ENCODE results near the gene OR2J2.
"Not testable (repeated sequence)": the region's sequence is repeated elsewhere in the genome, so short reads cannot be mapped to it uniquely, and the experiment has no call there.

The OR2J2 gene

GRCh38 chr6:29170607-29171006 lies at the start of gene OR2J2:
Gene OR2J2 (plus strand): TSS chr6:29170907. CDS start chr6:29173636, 2,729 bp downstream.
- not testable (repeated sequence) for DNase-seq

DNA sequence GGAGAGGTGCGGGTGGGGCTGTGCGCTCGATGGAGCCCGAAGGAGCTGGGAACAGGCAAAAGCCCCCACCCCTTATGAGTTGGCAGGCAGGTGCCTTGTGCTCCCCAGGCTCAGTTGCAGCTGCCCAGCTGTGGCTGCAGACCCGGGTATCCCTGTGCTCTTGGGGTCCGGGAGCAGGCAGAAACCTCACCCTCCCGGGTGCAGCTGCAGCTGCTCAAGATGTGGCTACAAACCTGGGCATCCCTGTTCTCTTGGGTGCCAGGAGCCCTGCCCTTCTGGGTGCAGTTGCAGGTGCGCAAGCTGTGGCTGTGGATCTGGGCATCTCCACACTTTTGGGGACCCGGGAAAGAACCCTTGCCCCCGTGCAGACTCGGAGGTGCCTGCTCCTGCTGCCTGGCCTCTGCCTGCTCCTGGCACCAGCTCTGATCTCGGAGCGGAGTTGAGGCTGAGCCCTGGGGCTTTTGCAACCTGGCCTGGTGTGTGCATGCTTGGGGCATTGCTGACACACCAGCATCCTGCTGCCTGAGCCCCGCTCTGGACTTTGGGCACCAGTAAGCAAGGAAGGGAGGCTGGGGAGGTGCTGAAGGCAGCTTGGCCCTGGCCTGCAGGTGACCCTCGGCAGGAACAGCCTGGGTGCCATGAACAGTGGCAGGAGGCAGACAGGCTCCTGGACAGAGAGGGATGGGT lies 41.2 kb upstream of the OR2J2 start:
- DNase-seq = no peak

GRCh38 chr6:29130644-29131043 lies 40.1 kb upstream of the OR2J2 start:
- DNase-seq = no peak

GRCh38 chr6:29131691-29132090 lies 39.0 kb upstream of the OR2J2 start:
- DNase-seq = no peak

GRCh38 chr6:29137724-29138123 lies 33.0 kb upstream of the OR2J2 start:
- no peak for DNase-seq

DNA sequence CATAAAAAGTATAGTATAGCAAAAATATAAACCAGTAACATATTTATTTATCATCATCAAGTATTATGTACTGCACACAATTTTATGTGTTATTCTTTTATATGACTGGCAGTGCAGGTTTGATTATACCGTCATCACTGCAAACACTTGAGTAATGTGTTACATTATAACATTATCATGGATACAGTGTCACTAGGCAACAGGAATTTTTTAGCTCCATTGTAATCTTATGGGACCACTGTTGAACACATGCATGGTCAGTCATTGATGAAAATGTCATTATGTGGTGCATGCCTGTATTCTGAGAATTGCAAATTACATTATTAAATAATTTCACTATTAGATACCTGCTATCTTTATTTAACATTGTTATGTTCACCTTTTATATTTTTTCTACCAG lies 29.1 kb upstream of the OR2J2 start:
- DNase-seq = no peak

GRCh38 chr6:29142309-29142708 lies 28.4 kb upstream of the OR2J2 start:
- no peak for DNase-seq

GRCh38 chr6:29146179-29146578 lies 24.5 kb upstream of the OR2J2 start:
- DNase-seq = no peak

GRCh38 chr6:29147074-29147473 lies 23.6 kb upstream of the OR2J2 start:
- DNase-seq = no peak

DNA sequence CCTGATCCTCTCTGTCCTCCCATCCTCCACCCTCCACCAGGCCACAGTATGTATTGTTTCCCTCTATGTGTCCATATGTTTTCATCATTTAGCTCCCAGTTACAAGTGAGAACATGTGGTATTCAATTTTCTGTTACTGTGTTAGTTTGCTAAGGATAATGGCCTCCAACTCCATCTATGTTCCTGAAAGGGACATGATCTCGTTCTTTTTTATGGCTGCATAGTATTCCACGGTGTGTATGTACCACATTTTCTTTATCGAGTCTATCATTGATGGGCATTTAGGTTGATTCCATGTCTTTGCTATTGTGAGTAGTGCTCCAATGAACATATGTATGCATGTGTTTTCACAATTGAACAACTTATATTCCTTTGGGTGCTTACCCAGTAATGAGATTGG lies 21.3 kb upstream of the OR2J2 start:
- DNase-seq = not testable (repeated sequence)

- no peak for DNase-seq
Observed at GRCh38 chr6:29153083-29153482, 17.6 kb upstream of the OR2J2 start.

DNA sequence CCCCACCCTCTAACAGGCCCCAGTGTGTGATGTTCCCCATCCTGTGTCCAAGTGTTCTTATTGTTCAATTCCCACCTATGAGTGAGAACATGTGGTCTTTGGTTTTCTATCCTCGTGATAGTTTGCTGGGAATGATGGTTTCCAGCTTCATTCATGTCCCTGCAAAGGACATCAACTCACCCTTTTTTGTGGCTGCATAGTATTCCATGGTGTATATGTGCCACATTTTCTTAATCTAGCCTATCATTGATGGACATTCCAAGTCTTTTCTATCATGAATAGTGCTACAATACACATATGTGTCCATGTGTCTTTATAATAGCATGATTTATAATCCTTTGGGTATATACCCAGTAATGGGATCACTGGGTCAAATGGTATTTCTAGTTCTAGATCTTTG lies 15.5 kb upstream of the OR2J2 start:
- not testable (repeated sequence) for DNase-seq

DNA sequence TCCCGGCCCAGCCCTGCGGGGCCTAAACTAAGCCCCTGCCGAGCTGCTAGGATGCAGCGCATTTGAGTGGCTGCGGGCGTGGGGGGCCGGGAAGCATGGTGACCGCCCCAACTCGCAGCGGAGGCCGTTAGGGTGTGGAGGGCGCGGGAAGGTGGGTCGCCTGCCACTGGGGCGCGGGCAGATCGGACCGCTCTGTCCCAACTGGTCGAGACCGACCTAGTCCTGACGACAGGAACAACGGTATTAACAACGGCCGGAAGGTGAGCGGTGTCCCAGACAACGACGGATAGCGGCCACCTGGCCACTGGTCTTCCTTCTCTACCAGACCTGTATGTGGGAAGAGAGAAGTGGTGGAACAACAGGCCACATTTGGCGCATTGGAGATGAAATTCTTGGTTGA lies 10.8 kb upstream of the OR2J2 start:
- DNase-seq = not testable (repeated sequence)

GRCh38 chr6:29165571-29165970 lies 5.1 kb upstream of the OR2J2 start:
- not testable (repeated sequence) for DNase-seq

- DNase-seq = no peak
Observed at GRCh38 chr6:29171736-29172135, 1.0 kb downstream of the OR2J2 start.

DNA sequence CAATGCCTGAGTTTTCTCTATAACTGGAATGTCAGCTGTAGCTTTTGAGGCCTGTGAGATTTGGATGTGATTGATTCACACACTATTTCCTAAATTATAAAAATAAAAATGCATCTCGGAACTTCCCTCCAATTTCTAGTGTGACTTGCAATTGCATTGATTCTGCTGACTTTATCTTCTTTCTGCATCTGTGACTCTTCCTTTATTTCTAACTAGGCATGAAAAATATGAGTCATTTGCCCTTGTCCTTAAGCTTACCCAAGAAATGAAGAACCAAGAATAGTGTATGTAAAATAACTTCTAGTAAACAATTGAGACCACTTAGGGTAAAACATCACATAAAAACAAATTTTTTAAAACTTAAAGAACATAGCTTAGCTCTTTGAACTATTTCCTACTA lies 12.9 kb downstream of the OR2J2 start:
- no peak for DNase-seq

DNA sequence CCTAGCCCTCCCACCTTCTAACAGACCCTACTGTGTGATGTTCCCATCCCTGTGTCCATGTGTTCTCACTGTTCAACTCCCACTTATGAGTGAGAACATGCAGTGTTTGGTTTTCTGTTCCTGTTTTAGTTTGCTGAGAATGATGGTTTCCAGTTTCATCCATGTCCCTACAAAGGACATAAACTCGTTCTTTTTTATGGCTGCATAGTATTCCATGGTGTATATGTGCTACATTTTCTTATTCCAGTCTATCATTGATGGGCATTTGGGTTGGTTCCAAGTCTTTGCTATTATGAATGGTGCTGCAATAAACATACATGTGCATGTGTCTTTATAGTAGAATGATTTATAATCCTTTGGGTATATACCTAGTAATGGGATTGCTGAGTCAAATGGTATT lies 18.0 kb downstream of the OR2J2 start:
- not testable (repeated sequence) for DNase-seq

DNA sequence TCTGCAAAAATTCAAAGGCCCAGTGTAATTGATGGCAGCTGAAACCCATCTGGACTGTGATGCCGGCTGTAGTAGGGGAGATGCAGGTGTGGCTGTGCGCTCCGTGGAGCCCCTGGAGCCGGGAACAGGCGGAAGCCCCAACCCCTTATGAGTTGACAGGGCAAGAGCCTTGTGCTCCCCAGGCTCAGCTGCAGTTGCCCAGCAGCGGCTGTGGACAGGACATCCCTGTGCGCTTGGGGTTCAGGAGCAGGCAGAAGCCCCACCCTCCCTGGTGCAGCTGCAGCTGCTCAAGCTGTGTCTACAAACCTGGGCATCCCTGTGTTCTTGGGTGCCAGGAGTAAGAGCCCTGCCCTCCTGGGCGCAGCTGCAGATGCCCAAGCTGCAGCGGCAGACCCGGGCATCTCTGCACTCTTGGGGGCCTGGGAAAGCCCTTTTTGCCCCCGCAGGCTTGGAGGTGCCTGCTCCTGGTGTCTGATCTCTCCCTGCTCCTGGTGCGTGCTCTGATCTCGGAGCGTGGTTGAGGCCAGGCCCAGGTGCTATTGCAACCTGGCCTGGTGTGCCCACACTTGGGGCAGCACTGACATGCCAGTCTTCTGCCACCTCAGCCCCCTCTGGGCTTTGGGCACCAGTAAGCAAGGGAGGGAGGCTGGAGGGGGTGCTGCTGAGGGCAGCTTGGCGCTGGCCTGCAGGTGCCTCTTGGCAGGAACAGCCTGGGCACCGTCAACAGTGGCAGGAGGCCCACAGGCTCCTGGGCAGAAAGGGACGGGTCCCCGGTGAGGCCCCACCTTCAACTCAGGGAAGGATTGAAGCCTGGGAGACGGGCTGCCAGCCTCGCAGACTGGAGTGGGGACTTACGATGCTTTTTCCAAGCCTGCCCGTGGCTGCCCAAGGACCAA lies 30.3 kb downstream of the OR2J2 start:
- DNase-seq = no peak

DNA sequence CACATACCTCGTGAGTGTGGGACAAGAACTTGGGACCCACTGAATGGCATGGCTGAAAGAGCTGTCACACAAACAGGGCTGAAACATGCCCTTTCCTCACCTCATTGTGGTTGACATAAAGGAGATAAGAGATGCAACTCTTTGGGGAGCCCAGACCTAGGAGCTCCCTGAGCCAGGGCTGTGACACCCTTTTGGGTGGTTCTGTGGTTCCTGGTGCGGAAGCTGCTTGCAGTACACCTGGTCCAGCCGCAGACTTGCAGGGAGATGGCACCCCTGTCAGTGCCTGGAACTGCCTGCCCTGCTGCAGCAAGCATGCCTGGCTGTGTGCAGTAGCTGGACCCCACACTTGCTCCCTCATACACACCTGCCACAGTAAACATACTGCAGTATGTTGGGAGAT lies 31.3 kb downstream of the OR2J2 start:
- no peak for DNase-seq

- DNase-seq = no peak
Observed at GRCh38 chr6:29211488-29211887, 40.8 kb downstream of the OR2J2 start.

- no peak for DNase-seq
Observed at GRCh38 chr6:29216528-29216927, 45.8 kb downstream of the OR2J2 start.

DNA sequence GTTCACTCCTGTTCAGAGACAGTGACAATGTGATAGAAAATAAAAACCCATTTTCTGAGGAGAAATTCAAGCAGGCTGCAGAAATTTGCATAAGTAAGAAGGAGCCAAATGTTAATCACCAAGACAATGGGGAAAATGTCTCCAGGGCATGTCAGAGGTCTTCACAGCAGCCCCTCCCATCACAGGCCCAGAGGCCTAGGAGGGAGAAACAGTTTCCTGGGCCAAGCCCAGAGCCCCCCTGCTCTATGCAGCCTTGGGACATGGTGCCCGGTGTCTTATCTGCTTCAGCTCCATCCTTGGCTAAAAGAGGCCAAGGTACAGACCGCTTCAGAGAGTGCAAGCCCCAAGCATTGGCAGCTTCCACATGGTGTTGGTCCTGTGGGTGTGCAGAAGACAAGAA lies 46.5 kb downstream of the OR2J2 start:
- DNase-seq = not testable (repeated sequence)

GRCh38 chr6:29218056-29218455 lies 47.3 kb downstream of the OR2J2 start:
- DNase-seq = not testable (repeated sequence)
